ENCODE measurements around the gene PRUNE2. TPM values are rescaled to one million over a fixed set of nuclear protein-coding genes. Genes with fewer than 3 reads are reported as not detected.
A peak's percentile ranks its signal among the peaks of the same experiment; 100 is the strongest.

PRUNE2 gene
- total RNA-seq, 1 donor from 2014 or later: 3.1 TPM

DNA sequence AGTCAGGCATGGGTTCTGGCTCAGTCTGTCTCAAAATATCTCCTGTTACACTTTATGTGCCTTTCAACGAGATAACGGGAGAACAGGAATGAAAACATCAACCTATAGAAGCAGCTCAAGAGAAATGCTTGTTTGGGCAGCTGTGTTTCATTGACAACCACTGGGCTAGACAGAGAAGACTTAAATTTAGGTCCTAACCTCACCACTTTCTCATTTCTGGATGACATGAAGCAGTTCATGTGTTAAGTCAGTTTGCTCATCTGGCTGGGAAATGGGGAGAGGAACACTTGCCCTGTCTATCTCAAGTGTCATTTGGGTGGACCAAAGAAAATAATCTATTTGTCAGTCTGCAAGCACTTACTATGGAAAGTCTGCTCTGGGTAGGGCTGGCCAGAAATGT, 208.4 kb downstream of the PRUNE2 start:
- no peak overlapping the region for H3K4me3 ChIP-seq
- DNase-seq: no peak
- intact Hi-C loops (cut with micrococcal nuclease): no loop called here

DNA sequence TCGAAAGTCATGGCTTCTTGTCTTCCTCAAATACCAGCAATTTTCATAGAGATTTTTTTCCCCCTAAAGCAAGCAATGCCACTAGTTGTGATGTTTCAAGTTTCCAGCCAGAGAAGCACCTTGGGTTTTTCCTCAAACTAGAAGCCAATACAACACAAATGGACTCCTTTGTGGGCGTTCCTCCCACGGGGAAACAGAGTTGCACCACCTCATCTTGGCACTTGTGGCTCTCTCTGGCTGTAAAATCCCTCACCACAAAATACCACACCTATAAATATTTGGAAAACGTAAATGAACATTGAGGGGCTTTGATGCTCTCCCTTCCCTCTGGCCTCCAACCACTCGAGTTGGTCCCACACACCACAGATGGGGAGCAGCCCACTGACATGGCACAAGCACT, 208.8 kb downstream of the PRUNE2 start:
- TF ChIP-seq, protein P1, sequence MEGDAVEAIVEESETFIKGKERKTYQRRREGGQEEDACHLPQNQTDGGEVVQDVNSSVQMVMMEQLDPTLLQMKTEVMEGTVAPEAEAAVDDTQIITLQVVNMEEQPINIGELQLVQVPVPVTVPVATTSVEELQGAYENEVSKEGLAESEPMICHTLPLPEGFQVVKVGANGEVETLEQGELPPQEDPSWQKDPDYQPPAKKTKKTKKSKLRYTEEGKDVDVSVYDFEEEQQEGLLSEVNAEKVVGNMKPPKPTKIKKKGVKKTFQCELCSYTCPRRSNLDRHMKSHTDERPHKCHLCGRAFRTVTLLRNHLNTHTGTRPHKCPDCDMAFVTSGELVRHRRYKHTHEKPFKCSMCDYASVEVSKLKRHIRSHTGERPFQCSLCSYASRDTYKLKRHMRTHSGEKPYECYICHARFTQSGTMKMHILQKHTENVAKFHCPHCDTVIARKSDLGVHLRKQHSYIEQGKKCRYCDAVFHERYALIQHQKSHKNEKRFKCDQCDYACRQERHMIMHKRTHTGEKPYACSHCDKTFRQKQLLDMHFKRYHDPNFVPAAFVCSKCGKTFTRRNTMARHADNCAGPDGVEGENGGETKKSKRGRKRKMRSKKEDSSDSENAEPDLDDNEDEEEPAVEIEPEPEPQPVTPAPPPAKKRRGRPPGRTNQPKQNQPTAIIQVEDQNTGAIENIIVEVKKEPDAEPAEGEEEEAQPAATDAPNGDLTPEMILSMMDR (IDR thresholded peaks at IDR 0.05; ENCODE audit: borderline replicate concordance): no peak
- Histone ChIP-seq H3K36me3 (no peaks in the 10 kb centered on the region), H3K9me3 (replicated peaks) (no peaks in the 10 kb centered on the region), H3K4me3 (no peak overlapping the region), H3K27me3 (ENCODE audit: low read depth) (peaks cover 81% of the 10 kb centered on the region), H3K27ac (replicated peaks) (no peak overlapping the region), H3K4me1 (peaks cover 3% of the 10 kb centered on the region)
- intact Hi-C loops (cut with micrococcal nuclease): no loop called here
- no peak for DNase-seq

More for the DNA sequence above, 208.4 kb downstream of the PRUNE2 start:
- peaks cover 81% of the 10 kb centered on the region for H3K27me3 ChIP-seq (ENCODE audit: low read depth)
- no peaks in the 10 kb centered on the region for H3K4me1 ChIP-seq
- no peak overlapping the region for H3K27ac ChIP-seq (replicated peaks)
- TF ChIP-seq, protein P1 (IDR thresholded peaks at IDR 0.05; ENCODE audit: borderline replicate concordance): no peak
- no peaks in the 10 kb centered on the region for H3K9me3 ChIP-seq (replicated peaks)
- H3K36me3 ChIP-seq: no peaks in the 10 kb centered on the region

DNA sequence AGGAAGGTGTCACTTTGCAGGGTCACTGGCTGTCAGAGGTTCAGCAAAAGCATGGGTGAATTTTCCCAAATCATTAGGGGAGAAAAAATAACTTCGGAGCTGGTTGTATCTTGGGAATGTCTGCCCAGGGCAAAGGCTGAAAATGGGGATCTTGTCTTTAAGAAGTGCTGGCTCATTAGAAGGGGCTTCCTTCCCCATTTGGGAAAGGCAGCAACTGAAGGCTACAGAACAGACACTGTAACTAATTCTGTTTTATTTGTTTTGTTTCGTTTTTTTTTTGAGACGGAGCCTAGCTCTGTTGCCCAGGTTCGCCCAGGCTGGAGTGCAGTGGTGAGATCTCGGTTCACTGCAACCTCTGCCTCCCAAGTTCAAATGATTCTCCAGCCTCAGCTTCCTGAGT, 212.0 kb downstream of the PRUNE2 start:
- intact Hi-C loops (cut with micrococcal nuclease): no loop called here
- TF ChIP-seq, protein P1 (IDR thresholded peaks at IDR 0.05; ENCODE audit: borderline replicate concordance): no peak
- H3K4me3 ChIP-seq: no peak overlapping the region
- no peaks in the 10 kb centered on the region for H3K9me3 ChIP-seq (replicated peaks)
- H3K27me3 ChIP-seq (ENCODE audit: low read depth): peaks cover 93% of the 10 kb centered on the region
- no peak for DNase-seq
- no peaks in the 10 kb centered on the region for H3K36me3 ChIP-seq
- no peak overlapping the region for H3K27ac ChIP-seq (replicated peaks)
- peaks cover 7% of the 10 kb centered on the region for H3K4me1 ChIP-seq

DNA sequence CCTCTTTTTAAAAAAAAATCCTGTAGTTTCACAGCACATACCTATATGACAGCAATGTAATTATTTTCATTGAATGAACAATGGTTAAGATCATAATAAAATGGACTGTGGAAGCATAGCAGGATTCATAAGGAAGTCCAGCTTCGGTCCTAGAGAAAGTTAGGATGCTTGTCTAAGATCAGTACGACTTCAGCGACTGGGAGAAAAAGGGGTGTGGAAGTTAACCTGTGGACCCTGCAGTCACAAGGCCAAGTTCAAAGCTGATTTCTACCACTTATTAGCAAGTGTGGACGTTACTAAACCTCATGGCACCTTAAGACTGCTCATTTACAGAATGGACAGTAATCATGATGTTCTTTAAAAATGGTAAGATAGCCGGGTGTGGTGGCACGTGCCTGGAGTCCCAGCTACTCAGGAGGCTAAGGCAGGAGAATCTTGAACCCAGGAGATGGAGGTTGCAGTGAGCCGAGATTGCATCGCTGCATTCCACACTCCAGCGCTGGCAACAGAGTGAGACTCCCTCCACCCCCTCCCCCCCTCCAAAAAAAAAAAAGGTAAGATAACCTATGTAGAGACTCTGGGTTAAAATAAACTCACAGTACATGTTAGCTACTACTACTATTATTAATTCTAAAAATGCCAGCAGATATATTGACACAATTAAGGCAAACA, 213.3 kb downstream of the PRUNE2 start:
- H3K27me3 ChIP-seq (ENCODE audit: low read depth): peaks cover 93% of the 10 kb centered on the region
- DNase-seq: no peak
- intact Hi-C loops (cut with micrococcal nuclease): no loop called here
- no peak overlapping the region for H3K27ac ChIP-seq (replicated peaks)
- no peaks in the 10 kb centered on the region for H3K9me3 ChIP-seq (replicated peaks)
- H3K4me1 ChIP-seq: peaks cover 7% of the 10 kb centered on the region
- no peaks in the 10 kb centered on the region for H3K36me3 ChIP-seq
- no peak overlapping the region for H3K4me3 ChIP-seq
- TF ChIP-seq, protein P1 (IDR thresholded peaks at IDR 0.05; ENCODE audit: borderline replicate concordance): no peak

DNA sequence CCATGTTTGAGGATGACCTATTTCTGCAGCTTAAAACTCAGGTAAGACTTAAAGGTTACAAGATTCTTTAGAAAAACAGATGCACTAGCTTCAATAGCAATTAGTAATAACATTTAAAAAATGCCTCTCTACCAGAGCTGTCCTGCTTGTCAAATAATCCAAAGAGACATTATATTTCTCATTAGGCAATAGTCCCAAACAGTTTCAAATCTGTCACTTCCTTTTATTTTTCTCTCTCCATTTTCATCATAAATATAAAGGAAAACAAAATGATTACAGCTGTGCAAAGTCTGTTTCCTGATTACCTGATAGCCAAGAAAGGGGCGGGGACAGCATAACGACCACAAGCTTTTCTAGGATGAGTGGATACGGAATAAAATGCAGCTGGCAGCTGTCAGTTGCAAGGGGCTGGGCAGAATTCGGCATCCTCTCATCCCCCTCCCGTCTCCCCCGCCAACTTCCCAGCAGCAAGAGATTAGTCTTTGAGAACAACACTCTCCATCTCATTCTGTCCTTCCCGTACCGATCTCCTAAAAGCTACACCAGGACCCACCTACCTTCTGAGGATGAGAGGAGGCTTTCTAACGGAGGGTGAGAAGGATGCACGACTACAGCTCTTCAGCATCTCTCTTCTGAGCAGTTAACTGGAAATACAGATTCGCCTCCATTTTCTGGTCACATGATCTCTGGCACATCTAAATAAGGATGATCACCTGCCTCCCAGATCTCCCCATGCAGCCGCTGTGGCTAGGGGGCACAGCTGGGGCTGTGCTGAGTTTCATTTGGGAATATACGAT, 214.2 kb downstream of the PRUNE2 start:
- Histone ChIP-seq H3K9me3 (replicated peaks) (no peaks in the 10 kb centered on the region), H3K36me3 (no peaks in the 10 kb centered on the region), H3K27ac (replicated peaks) (no peak overlapping the region), H3K27me3 (ENCODE audit: low read depth) (peaks cover 86% of the 10 kb centered on the region), H3K4me3 (peak overlapping the region; percentile 39), H3K4me1 (peaks cover 7% of the 10 kb centered on the region)
- intact Hi-C loops (cut with micrococcal nuclease): no loop called here
- no peak for DNase-seq
- TF ChIP-seq, protein P1 (IDR thresholded peaks at IDR 0.05; ENCODE audit: borderline replicate concordance): no peak
